GM18907 (cell line): Measurements from ENCODE around the gene TOM1L2.

ENCODE experiments used
- ATAC-seq: cut with Tn5 transposase; IDR thresholded peaks from one replicate; pipeline ENCODE4 v1.9.1; 2021; ENCODE audit warnings: mild to moderate bottlenecking, moderate library complexity; ENCODE audit not compliant: unreplicated experiment

The TOM1L2 gene

DNA sequence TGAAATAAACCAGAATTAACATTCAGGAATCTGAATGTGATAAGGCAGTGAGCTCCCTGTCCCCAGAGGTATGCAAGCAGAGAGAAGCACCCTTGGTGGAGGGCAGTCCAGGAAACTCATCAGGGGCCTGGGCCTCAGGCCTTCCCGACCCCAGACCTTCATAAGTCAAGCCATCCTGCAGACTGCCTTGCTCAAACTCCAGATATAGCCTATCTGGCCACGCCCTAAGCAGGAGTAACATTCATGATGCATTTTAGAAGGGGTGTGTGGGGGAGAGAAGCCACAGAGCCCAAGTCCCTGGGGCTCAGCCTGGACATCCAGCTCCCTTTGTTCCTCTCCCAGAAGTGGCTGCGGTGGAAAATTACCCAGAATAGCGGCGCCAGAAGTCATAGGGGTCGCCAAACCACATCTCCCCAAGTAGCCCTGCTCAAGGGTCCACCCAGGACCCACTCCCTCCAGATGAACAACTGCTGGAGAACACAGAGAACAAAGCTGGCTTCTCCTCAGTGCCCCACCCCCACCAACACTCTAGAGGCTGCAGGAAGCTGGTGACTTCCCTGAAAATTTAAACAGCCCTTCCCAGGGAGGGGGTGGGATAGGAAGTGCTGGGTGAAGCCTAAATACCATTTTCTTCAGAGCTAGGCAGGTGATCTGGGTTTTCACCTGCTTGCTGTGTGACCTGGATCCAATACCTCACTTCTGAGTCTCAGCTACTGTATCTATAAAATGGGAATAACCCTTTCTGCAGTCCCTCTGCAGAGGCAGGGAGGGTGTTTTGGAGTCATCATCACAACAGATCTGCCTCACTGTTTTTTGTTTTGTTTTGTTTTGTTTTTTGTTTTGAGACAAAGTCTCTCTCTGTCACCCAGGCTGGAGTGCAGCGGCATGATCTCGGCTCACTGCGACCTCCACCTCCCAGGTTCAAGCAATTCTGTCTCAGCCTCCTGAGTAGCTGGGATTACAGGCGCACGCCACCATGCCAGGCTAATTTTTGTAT is 133.9 kb downstream of the TOM1L2 start:
- no peak for ATAC-seq

DNA sequence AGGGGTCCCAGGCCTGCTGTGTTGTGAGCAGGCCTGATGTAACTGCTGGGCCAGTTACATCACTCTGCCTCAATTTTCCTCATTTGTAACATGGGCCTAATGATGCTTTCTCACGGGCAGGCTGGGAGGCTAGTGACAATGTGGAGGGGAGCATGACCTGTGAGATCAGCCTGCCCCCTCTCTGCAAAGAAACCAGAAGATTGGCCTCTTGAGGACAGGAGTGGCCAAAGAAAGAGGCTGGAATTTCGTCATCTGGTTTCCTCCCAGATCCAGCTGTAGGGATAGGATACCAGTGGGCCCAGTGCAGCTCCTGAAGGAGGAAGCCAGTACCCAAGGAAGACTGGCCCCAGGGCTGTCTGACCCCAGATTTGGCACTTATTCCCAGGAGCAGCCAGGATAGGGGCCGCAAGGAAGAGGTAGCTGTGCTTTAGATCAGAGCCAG is 134.8 kb downstream of the TOM1L2 start:
- ATAC-seq, result no peak

DNA sequence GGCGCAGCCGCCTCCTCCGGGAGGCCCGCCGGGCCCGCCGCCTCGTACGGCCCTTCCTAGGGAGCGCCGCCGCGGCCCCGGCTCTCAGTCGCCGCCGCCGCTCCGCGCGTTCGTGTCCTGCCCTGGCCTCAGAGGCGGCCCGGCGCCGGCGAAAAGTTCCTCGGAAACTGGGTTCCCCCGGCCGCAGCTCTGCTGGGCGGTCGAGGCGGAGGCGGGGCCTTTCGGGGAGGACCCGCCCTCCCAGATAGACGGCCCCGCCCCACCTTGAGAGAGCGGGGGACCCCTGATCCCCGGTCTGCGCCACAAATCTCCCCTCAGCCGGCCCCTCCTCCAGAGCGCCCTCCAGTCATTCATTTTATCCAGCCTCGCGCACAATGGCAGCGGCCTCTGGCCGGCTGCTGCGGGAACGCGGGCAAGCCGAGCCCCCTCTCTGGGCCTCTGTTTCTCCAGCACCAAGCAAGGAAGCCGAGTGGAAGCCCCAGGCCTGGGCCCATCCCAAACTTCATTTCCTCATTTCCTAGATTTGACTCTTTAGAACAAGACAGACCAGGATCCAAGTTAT is 135.3 kb downstream of the TOM1L2 start, which contains the start of gene SREBF1:
SREBF1 (minus strand) TSS at position 169 of the 562 bp plus-strand sequence. CDS start 169 bp downstream, outside the sequence.
- ATAC-seq, result peak; percentile 29

DNA sequence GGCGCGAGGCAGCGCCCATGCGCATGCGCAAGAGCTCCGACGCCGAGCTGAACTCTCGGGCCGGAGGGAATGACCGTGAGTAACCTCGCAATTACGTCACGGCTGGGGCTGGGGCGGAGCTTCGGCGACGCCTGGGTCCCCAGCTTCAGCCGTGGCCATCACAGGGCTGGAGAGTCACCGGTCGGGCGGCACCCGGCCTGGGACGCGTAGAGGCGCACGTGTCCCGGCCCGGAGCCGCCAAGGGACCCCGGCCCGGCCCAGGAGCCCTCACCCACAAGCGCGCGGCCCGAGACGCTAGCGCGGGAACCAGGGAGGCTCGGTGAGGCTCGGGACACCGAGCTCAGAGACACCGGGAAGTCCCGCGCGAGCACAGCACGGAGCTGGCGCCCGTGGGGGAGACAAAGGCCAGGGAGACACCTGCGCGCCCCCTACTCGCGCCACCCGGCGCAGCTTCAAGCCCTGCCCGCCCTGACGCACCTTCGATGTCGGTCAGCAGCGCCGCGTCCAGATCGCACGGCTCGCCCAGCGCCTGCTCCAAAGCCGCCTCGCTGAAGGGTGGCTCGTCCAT is 135.9 kb downstream of the TOM1L2 start:
- ATAC-seq, result peak; percentile 75

DNA sequence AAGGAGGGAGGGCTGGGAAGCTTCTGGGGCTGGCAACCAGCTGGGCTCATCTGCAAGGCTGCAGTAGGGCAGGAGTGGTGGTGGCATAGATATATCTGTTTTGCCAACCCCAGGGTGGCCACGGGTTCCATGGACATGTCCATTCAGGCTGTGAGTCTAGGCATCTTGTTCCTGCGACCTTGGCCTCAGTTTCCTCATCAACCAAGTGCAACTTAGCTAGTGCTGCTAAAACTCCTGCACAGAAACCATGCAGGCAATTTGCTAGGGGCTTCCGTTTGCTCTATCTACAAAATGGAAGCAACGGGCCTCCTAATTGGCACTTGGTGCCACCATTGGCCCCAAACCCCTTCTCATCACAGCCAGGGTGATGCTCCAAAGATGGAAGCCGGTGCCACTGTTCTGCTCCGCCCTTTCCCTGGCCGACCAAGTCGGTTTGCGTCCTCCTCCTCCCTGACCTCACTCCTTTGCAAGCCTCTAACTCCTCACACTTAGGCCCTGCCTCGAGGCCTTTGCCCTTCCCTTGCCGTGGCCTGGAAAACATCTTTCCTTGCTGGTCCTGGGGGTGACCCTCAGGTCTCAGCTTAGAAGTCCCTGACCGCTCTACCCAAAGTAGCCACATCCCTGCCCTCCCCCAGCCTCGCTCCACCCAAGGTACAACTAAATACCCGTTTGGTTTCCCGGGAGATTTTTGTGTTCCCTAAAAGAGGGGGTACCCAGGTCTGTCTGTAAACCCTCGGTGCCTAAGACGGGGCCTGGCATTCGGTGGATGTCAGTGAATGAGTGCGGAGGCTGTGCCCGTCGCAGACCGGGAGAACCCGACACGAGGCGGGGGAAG is 136.6 kb downstream of the TOM1L2 start:
- ATAC-seq, result no peak

GRCh38 chr17:17834974-17835373 is 137.2 kb downstream of the TOM1L2 start:
- no peak for ATAC-seq

DNA sequence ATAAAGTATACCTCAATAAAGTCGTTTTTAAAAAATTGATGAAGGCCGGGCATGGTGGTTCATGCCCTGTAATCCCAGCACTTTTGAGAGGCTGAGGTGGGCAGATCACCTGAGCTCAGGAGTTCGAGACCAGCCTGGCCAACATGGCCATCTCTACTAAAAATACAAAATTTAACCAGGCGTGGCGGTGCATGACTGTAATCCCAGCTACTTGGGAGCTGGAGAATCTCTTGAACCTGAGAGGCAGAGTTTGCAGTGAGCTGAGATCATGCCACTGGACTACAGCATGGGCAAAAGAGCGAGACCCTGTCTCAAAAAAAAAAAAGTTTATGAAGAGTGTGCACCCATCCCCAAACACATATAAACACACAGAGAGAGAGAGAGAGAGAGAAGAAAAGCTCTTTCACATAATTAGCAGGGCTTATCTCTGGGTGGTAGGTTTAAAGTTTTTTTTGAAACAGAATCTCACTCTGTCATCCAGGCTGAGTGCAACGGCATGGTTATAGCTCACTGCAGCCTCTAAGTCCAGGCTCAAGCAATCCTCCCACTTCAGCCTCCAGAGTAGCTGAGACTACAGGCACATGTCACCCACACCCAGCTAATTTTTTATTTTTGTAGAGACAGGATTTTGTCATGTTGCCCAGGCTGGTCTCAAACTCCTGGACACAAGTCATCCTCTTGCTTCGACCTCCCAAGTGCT is 138.4 kb downstream of the TOM1L2 start:
- no peak for ATAC-seq

DNA sequence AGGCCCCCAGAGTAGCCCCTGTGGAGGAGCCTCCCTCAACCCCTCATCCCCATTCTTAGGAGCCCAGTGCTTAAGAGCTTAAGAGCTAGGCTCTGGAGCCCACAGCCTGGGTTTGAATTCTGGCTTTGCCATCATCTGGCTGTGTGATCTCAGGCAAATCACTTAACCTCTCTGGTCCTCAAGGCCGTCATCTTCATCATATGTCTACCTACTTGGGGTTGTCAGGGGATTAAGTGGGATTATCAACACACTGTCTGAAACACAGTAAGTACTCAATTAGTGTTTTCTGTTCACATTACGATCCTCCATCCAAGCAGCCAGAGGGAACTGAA is 140.2 kb downstream of the TOM1L2 start:
- no peak for ATAC-seq

DNA sequence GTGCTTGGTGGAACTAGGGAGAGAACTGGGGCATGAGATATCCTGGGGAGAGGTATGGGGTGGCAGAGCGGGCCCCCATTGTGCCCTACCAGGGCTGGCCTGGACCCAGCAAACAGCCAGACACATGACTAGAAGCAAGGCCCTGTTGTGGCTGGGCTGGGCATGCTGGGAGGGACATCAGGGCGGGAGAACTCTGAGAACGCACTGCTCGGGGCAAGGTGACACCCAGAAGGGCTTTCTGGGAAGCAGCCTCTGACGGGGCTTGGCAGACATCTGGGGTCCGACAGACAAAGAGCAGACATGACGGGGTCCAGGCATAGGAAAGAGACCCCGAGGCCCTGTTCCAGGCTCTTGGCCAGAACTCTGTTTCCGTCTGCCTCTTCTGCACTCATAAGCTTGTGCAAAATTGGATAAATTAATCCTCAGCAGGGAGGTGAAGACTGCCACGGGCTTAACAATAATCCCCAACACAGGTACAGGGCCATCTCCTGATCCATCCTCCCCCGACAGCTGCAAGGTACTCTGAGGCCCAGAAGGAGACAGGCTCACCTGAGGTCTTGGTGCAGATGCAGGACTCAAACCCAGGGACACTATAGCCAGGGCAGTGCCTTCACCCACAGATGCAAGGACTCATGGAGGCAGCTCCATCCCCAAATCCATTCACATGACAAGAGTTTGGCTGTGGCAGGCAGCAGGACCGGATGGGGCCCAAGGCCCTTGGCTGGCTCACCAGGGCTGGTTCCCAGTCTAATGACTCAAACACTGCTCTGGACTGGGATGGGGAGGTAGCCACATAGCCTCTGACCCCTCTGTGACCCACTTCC is 140.8 kb downstream of the TOM1L2 start:
- ATAC-seq, result no peak

DNA sequence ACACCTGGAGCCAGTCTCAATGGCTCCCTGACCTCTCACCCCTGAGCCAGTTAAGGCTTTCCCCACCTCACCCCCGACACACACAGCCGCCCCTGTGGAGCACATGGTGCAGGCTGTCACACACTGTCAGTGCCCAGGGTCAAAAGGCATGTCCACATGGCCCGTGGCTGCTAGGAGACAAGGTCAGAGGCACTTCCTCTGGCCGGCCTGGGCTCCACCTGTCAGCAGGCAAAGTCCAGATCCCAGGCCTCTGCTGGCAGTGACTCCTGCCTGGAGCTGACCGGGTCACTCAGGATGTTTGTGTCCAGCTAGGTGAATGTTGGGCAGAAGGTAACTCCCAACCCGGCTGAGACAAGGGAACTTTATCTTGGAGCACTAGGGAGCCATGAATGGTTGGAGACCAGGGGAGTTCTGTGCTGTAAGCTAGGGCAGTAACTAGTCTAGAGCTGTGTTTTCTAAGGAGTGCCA is 141.4 kb downstream of the TOM1L2 start:
- ATAC-seq, result no peak

GRCh38 chr17:17830269-17830567 is 142.0 kb downstream of the TOM1L2 start:
- ATAC-seq, result no peak

DNA sequence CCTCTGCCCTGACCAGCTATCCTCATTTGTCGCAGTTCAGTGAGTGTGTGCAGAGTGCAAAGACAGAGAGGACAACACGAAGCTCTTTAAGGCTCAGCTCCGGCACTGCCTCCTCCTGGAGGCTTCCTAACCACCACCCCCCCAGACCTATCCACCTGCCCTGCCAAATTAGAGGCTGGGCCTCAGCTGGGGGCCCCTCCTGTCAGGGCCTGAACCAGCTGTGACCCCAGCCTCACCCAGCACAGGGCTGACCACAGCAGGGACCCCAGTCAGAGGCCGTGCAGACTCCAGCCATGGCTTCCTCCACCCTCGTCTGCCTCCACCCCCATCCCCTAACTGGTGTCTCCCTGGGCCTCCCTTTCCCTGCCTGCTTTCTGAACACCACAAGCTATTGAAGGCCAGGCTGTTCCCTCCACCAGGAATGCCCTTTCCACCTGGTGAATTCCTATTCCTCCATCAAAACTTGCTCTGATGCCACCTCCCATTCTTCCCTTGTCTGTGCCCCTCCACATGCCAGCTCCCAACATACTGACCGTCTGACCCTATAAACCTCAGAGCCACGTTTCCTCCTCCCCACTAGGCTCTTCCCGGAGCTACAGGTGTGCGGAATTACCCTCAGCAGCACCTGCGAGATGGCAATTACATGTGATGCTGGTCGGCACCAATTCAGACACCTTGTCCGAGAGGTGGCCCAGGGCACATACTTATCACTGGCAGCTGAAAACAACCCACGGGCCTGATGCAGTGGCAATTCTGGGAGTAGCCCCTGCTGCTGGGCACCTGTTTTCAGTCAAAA is 144.2 kb downstream of the TOM1L2 start:
- no peak for ATAC-seq

DNA sequence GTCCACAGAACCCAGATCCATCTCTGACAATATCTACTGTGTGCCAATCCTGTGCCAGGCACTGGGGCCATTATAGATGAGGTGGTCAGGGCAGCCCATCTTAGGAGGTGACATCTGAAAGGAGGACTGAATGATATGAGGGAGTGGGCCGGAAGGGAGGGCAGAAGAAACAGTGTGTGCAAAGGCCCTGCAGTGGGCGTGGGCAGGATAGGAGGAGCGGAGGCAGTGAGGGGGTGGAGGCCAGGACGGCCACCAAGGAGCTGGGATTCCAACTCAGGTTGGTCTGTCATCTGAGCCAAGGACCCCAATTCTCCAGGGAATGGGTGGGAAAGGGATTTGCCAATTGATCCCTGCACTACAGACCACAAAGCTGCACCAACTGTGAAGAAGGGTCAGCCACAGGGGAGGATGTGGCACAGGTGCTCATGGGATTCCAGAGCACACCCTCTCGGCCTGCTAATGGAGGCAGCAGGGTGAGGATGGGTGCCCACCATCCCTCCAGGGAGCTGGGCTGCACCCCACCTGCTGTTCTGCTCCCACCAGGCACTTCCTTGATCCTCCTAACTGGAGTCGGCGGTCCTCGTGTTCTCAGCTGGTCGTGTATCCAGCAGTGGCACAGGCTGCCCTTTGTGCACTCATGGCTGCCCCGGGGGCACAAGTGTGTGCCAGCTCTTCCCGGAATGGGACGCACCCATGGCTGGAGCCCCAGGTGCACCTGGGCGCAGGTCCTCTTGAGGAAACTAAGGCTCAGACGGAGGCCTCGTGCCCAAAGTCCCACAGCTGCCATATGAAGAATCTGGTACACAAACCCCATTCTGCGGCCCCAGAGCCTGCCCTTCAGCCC is 145.0 kb downstream of the TOM1L2 start:
- ATAC-seq, result no peak

- no peak for ATAC-seq
These were observed 145.9 kb downstream of the TOM1L2 start for GRCh38 chr17:17826342-17826713.

- ATAC-seq, result no peak
These were observed 147.2 kb downstream of the TOM1L2 start for GRCh38 chr17:17824783-17825614.

DNA sequence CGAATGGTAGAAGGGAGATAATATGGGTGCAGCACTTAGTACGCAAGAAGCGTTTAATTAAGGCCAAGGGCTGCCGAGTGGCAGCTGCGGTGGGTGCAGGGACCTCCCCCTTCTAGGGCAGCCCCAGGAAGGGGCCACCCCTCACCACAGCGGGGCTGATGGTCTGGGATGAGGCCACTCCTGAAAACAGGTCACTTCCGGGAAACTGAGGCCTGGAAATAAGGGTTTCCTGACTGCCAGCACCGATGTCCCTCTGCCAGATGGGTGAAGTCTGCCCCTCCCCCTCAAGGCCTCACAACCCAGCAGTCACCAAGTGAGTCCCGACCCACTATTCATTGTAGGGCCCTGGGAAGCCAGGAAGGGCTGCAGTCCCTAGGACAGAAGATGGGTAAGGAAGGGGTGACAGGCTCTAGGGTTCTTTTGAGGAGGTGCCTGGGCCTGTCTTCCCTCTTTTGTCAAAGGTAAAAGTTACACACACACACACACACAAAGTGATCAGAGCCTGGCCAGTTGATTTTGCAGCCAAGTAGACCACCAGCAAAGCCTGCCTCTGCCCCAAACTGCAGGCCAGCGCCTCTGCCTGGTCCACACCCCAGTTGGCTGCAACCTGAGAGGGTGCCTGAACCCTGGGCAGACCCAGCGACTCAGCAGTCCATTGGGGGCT is 147.9 kb downstream of the TOM1L2 start:
- peak; percentile 4 for ATAC-seq
